Spinal cord (tissue), 10 donors: ENCODE results near the gene FOXJ1. TPM values are rescaled to one million over a fixed set of nuclear protein-coding genes. Genes with fewer than 3 reads are reported as not detected.
"Not testable (repeated sequence)": the region's sequence is repeated elsewhere in the genome, so short reads cannot be mapped to it uniquely, and the experiment has no call there.

ENCODE experiments used
- DNase-seq, 6 donors: peaks; one replicate each; pipeline versions ENCODE4 v3.0.0 to v3.0.0-alpha.2; 2013 to 2015; ENCODE audit warnings: low spot score in 6 of 6, low read depth in 4 of 6
- H3K27ac ChIP-seq: one replicate; pipeline ENCODE4 v1.5.1; 2013; ENCODE audit warnings: low read depth, low read length, control low read depth
- H3K27me3 ChIP-seq: one replicate; pipeline ENCODE4 v1.6.1; 2013; ENCODE audit warnings: low read length; ENCODE audit not compliant: control insufficient read depth, insufficient read depth
- H3K36me3 ChIP-seq: one replicate; pipeline ENCODE4 v1.6.1; 2013; ENCODE audit warnings: low read length; ENCODE audit not compliant: control insufficient read depth, insufficient read depth
- H3K4me1 ChIP-seq: one replicate; pipeline ENCODE4 v1.6.1; 2013; ENCODE audit warnings: low read length; ENCODE audit not compliant: control insufficient read depth, insufficient read depth
- H3K4me3 ChIP-seq: one replicate; pipeline ENCODE4 v1.5.1; 2013; ENCODE audit warnings: low read depth, low read length, control low read depth
- H3K9me3 ChIP-seq: one replicate; pipeline ENCODE4 v1.6.1; 2013; ENCODE audit warnings: low read length; ENCODE audit not compliant: control insufficient read depth, insufficient read depth
- WGBS: methylation state at CpG from one replicate; pipeline ENCODE4 v1.1.5; 2013; ENCODE audit warnings: missing lambda C conversion rate; ENCODE audit not compliant: insufficient coverage; 5-methylcytosine and 5-hydroxymethylcytosine counted together
- long read RNA-seq, 4 donors: transcript quantifications; one replicate each; lab custom pipeline, GENCODE V29; 2026
- polyA plus RNA-seq, 2 donors: library from polyadenylated mRNA; unstranded; fragments of 120-200 nt; gene quantifications; one replicate each; pipeline ENCODE4 v1.2.1, GENCODE V29; 2013; ENCODE audit not compliant: insufficient read length in 2 of 2
- total RNA-seq, 2 donors: library from RNA; depleted of rRNA in 1 of 2; stranded (reverse); fragments of 120-200 nt in 1 of 2; fragments of >200 nt in 1 of 2; gene quantifications; one replicate each; pipeline versions ENCODE4 v1.2.3 to v1.2.4, GENCODE V29; 2013 to 2014
- donor health status: healthy.

FOXJ1 gene
- total RNA-seq: 10 to 100 TPM in 1 of 2 donors, 1 to 10 TPM in 1; 4.6 to 41.0 TPM
- 10 to 100 TPM; 21.3 to 30.7 TPM for polyA plus RNA-seq
- long read RNA-seq, donor 1, transcript FOXJ1-201 (3 exons, 2,641 nt): major isoform, 5 of 5 reads
- long read RNA-seq, donor 1, partial matches to known transcripts: 0 of 5 reads
- long read RNA-seq, donor 1, other reads (novel, unspliced or antisense): 0 of 5 reads
- long read RNA-seq, donor 2, transcript FOXJ1-201 (3 exons, 2,641 nt): major isoform, 8 of 8 reads
- long read RNA-seq, donor 2, partial matches to known transcripts: 0 of 8 reads
- long read RNA-seq, donor 2, other reads (novel, unspliced or antisense): 0 of 8 reads
- long read RNA-seq, donor 3, transcript FOXJ1-201 (3 exons, 2,641 nt): major isoform, 5 of 5 reads
- long read RNA-seq, donor 3, partial matches to known transcripts: 0 of 5 reads
- long read RNA-seq, donor 3, other reads (novel, unspliced or antisense): 0 of 5 reads
- long read RNA-seq, donor 4, transcript FOXJ1-201 (3 exons, 2,641 nt): major isoform, 8 of 14 reads
- long read RNA-seq, donor 4, partial matches to known transcripts: 6 of 14 reads
- long read RNA-seq, donor 4, other reads (novel, unspliced or antisense): 0 of 14 reads

- Histone ChIP-seq H3K9me3 (no peaks in the 10 kb centered on the region), H3K4me1 (peaks cover 84% of the 10 kb centered on the region), H3K27me3 (peaks cover 40% of the 10 kb centered on the region), H3K36me3 (peaks cover 46% of the 10 kb centered on the region), H3K27ac (peak within 1 kb of the TSS; percentile 53), H3K4me3 (peak within 1 kb of the TSS; percentile 53)
- WGBS: 1% methylated on average over 54 of the region's 59 CpGs
- DNase-seq: peak; percentile 86 to 98 (median 91)
These were observed at the start of gene FOXJ1 for GRCh38 chr17:76141212-76142038. FOXJ1 (minus strand) TSS chr17:76141245; CDS start chr17:76140395, 850 bp downstream.

GRCh38 chr17:76189741-76190140, 48.7 kb upstream of the FOXJ1 start:
- Histone ChIP-seq H3K27ac (no peak overlapping the region), H3K4me1 (peaks cover 5% of the 10 kb centered on the region), H3K4me3 (no peak overlapping the region), H3K9me3 (no peaks in the 10 kb centered on the region), H3K36me3 (no peaks in the 10 kb centered on the region), H3K27me3 (no peaks in the 10 kb centered on the region)
- WGBS: 83% methylated on average over 1 of the region's 4 CpGs
- no peak for DNase-seq

- Histone ChIP-seq H3K4me1 (peaks cover 5% of the 10 kb centered on the region), H3K27ac (no peak overlapping the region), H3K27me3 (no peaks in the 10 kb centered on the region), H3K36me3 (no peaks in the 10 kb centered on the region), H3K9me3 (no peaks in the 10 kb centered on the region), H3K4me3 (no peak overlapping the region)
- 86% methylated on average over 2 of the region's 4 CpGs for WGBS
- DNase-seq: no peak
These were observed 48.2 kb upstream of the FOXJ1 start for GRCh38 chr17:76189247-76189646.

GRCh38 chr17:76188213-76189016, 47.4 kb upstream of the FOXJ1 start:
- Histone ChIP-seq H3K27me3 (no peaks in the 10 kb centered on the region), H3K4me3 (no peak overlapping the region), H3K9me3 (no peaks in the 10 kb centered on the region), H3K27ac (no peak overlapping the region), H3K36me3 (no peaks in the 10 kb centered on the region), H3K4me1 (peaks cover 5% of the 10 kb centered on the region)
- WGBS: 100% methylated on average over 3 of the region's 4 CpGs
- DNase-seq: no peak

- no CpG with 5 or more reads among the region's 2 CpGs for WGBS
- not testable (repeated sequence) for H3K4me1 ChIP-seq, H3K27ac ChIP-seq, H3K9me3 ChIP-seq, H3K36me3 ChIP-seq, DNase-seq, H3K27me3 ChIP-seq, H3K4me3 ChIP-seq
These were observed 45.7 kb upstream of the FOXJ1 start for GRCh38 chr17:76186774-76187173.

- Histone ChIP-seq H3K27me3 (no peaks in the 10 kb centered on the region), H3K36me3 (no peaks in the 10 kb centered on the region), H3K9me3 (no peaks in the 10 kb centered on the region), H3K4me3 (no peak overlapping the region), H3K4me1 (peaks cover 5% of the 10 kb centered on the region), H3K27ac (no peak overlapping the region)
- peak in 1 of 6 donors; percentile 80 for DNase-seq
- WGBS: no CpG with 5 or more reads among the region's 2 CpGs
These were observed 43.2 kb upstream of the FOXJ1 start for GRCh38 chr17:76184290-76184689.

GRCh38 chr17:76182016-76182764, 41.1 kb upstream of the FOXJ1 start:
- Histone ChIP-seq H3K4me1 (peaks cover 5% of the 10 kb centered on the region), H3K36me3 (peaks cover 9% of the 10 kb centered on the region), H3K27me3 (no peaks in the 10 kb centered on the region), H3K9me3 (no peaks in the 10 kb centered on the region), H3K27ac (no peak overlapping the region), H3K4me3 (no peak overlapping the region)
- peak; percentile 69 to 95 (median 79) for DNase-seq
- WGBS: 17% methylated on average over 3 of the region's 11 CpGs

GRCh38 chr17:76179496-76180467, 38.7 kb upstream of the FOXJ1 start:
- no peaks in the 10 kb centered on the region for H3K9me3 ChIP-seq
- no peak for DNase-seq
- H3K4me3 ChIP-seq: no peak overlapping the region
- no peaks in the 10 kb centered on the region for H3K27me3 ChIP-seq
- H3K4me1 ChIP-seq: peaks cover 5% of the 10 kb centered on the region
- WGBS: no CpG with 5 or more reads among the region's 6 CpGs
- no peak overlapping the region for H3K27ac ChIP-seq
- H3K36me3 ChIP-seq: peaks cover 17% of the 10 kb centered on the region
